ENCODE measurements around the gene HUWE1.
"Not testable (repeated sequence)": the region's sequence is repeated elsewhere in the genome, so short reads cannot be mapped to it uniquely, and the experiment has no call there.

HUWE1 gene

GRCh38 chrX:53686151-53686885 lies at the start of gene HUWE1:
Gene HUWE1, minus strand, starts transcription at chrX:53686719. Its CDS starts 32,612 bp downstream, at chrX:53654107.
- peak; percentile 74 to 90 for DNase-seq

GRCh38 chrX:53732797-53733196 lies 46.3 kb upstream of the HUWE1 start:
- no peak for DNase-seq

GRCh38 chrX:53729751-53730150 lies 43.2 kb upstream of the HUWE1 start:
- DNase-seq: no peak

GRCh38 chrX:53728506-53728905 lies 42.0 kb upstream of the HUWE1 start:
- no peak for DNase-seq

GRCh38 chrX:53724872-53725271 lies 38.4 kb upstream of the HUWE1 start:
- DNase-seq: no peak

- DNase-seq: no peak
These were observed 36.9 kb upstream of the HUWE1 start for GRCh38 chrX:53723381-53723780.

GRCh38 chrX:53721610-53722009 lies 35.1 kb upstream of the HUWE1 start:
- not testable (repeated sequence) for DNase-seq

- not testable (repeated sequence) for DNase-seq
These were observed 33.1 kb upstream of the HUWE1 start for GRCh38 chrX:53719666-53720065.

GRCh38 chrX:53718073-53718472 lies 31.6 kb upstream of the HUWE1 start:
- no peak for DNase-seq

- no peak for DNase-seq
These were observed 30.7 kb upstream of the HUWE1 start for GRCh38 chrX:53717205-53717604.

- no peak for DNase-seq
These were observed 30.0 kb upstream of the HUWE1 start for GRCh38 chrX:53716328-53717088.

- DNase-seq: no peak
These were observed 28.9 kb upstream of the HUWE1 start for GRCh38 chrX:53715346-53715924.

- peak in 1 of 2 experiments; percentile 21 for DNase-seq
These were observed 28.2 kb upstream of the HUWE1 start for GRCh38 chrX:53714580-53715345.

GRCh38 chrX:53713987-53714579 lies 27.6 kb upstream of the HUWE1 start:
- DNase-seq: no peak

GRCh38 chrX:53711436-53711835 lies 24.9 kb upstream of the HUWE1 start:
- DNase-seq: no peak

- DNase-seq: no peak
These were observed 18.3 kb upstream of the HUWE1 start for GRCh38 chrX:53704854-53705253.

- no peak for DNase-seq
These were observed 17.8 kb upstream of the HUWE1 start for GRCh38 chrX:53704294-53704693.

- peak; percentile 55 to 68 for DNase-seq
These were observed 9.5 kb upstream of the HUWE1 start for GRCh38 chrX:53695946-53696549.

- no peak for DNase-seq
These were observed 8.1 kb upstream of the HUWE1 start for GRCh38 chrX:53694642-53695041.

GRCh38 chrX:53688300-53688699 lies 1.8 kb upstream of the HUWE1 start:
- DNase-seq: no peak

- peak in 1 of 2 experiments; percentile 62 for DNase-seq
These were observed 808 bp downstream of the HUWE1 start for GRCh38 chrX:53685711-53686110.
